Activated T-cell treated with anti-CD3 and anti-CD28 coated beads, Interleukin-2, amount 50 U/mL, for 48 hours (primary cell): ENCODE results near the gene RANBP10.

Experiments used
- DNase-seq, 2 experiments: peaks; one replicate each; pipeline ENCODE4 v3.0.0-alpha.2; 2020

RANBP10 gene

GRCh38 chr16:67736858-67737257 lies 69.5 kb downstream of the RANBP10 start:
- no peak for DNase-seq

DNA sequence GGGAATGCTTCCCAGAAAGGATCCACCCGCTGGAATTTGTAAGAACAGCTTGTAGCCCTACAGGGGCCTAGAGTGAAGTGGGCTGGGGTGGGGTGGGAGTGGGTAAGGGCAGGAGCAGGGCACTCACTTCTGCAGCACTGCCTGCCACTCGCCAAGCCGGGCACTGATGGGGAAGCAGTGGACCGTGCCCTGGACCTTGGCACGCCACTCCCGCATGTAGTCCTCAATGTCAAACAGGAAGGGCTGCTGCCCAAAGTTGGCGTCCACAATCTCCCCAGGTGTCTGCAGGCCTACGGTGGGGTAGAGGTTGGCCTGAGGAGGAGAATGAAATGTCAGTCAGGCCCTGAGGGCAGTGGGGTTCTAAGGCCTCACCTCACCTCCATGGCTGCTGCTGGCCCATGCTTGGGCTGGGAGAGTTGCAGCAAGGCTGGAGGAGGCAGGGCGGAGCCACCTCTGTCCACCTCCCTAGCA lies 71.6 kb downstream of the RANBP10 start:
- no peak for DNase-seq

- DNase-seq: no peak
These were observed 72.5 kb downstream of the RANBP10 start for GRCh38 chr16:67733734-67734470.

GRCh38 chr16:67731753-67732095 lies 74.6 kb downstream of the RANBP10 start:
- no peak for DNase-seq

GRCh38 chr16:67731071-67731752 lies 75.1 kb downstream of the RANBP10 start:
- DNase-seq: no peak

DNA sequence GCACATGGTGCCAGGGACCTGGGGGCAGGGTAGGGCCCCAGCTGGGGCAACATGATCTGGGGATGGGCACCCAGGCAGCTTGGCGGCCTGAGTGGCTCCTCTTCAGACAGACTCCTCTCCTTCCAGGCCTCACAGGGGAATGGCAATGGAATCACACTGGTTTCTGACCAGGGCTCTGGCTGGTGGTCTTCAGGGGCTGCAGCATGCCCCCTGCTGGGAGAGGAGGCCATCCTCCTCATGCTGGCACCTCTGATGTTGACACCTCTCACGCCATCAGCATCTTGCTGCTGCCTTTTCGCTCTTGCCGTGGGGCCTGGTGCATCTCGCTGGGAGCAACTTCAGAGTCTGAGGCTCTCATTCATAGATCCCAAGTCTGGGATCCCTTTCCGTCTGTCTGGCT lies 76.0 kb downstream of the RANBP10 start:
- DNase-seq: no peak

DNA sequence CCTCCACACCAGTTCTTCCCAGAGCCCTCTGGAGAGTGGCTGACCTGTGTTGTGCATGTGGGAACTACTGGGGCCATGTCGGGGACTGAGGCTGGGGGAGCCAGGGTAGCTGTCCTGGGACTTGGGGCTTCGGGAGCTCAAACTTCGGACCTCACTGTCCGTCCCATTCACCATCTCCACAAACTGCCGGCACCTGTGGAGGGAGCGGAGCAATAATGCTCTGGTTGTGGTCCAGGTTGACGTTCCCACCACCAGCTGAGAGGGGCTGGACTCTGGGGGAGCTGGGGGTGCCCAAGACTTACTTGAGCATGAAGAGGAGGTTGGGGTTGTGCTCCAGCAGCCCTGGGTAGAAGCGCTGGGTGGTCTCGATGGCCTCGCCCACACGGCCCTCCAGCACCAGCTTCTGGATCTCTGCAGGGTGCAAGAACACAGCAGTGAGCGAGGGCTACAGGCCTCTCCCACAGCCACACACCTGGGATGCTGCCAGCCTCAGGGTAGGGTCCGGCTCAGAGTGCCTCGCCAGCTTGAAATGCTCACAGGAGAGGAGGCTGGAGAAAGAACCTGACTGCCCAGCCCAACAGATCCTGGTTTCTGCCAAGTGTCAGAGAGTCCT lies 76.6 kb downstream of the RANBP10 start:
- no peak for DNase-seq

DNA sequence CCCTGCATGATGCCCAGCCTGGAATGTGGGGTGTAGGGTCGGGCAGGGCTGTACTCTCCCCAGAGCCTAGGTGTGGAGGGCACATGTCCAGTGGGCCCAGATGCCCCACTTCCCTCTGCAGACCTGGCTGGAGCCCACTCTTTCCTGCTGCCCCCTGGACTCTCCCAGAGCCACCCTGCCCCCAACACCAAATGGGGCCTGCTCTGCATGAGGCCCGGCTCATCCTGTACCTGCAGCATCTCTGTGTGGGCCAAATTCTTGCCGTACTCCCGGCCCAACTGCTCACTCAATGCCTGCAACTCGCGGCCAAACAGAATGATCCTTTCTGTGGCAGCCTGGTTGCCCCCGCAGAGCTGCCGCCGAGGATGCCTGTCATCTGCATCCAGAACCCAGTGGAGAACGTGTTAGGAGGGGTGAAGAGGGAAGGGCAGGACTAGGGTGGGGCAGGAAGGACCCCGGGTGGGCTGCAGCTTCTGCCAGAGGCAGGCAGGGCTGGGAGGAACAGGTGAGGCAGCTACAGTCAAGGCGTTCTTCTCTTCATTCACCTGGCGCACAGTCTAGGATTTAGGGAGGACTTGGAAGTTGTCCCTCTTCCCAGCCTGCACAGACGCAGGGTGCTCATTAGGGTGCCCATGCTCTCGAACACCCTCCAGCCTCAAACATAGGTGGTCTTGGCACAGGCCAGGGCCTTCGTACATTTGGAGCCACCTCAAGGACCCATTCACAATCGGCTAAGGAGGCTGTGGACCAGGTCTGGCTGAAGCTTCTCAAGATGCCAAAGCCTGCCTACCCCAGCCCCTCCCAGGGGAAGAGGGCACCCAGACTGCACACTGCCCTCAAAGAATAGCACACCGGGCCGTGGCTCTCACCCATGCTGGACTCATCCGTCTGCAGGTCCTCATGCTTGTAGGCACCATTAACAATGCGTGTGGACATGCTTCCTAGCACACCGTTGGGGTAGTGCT lies 78.6 kb downstream of the RANBP10 start:
- DNase-seq: no peak

DNA sequence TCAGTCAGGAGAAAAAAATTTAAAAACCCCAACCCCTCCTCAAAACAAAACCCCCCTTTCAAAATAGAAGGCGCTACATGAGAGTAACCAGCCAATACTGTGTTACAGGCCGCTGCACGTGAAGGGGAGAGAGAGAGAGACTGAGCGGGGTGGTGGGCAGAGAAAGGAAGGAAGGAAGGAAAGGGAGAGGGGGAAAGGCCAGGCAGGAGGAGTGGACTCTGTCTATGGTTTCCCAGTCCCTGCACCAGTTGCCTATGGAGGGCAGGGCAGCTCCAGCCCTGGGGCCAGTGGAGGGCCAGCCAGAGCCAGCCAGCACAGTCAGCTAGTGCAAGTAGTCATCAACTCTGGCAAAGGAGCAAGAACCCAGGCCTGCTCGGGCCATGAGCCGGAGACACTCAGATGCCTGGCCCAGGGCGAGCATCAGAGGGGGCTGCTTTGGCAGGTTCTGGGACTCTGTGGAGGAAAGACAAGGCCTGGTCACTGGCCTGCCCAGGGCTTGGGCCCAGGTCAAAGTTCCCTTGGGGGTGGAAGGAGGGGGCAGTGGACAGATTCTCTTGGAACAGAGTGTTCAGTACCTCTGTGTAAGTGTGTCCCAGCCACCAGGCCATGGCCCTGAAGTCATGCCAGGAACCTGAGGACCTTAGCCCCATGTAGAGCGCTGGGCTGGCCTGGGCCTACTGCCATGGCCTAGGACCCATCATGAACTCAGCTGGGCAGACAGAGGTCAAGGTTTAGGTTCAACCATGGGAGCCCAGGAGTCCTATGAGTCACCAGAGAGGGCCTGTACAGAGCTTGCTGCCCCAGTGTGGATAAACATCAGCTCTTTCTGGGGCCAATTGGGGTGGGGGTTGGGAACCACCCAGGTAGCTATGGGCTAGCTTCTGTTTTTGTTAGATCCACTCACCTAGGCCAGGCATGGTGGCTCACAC lies 80.0 kb downstream of the RANBP10 start:
- no peak for DNase-seq

DNA sequence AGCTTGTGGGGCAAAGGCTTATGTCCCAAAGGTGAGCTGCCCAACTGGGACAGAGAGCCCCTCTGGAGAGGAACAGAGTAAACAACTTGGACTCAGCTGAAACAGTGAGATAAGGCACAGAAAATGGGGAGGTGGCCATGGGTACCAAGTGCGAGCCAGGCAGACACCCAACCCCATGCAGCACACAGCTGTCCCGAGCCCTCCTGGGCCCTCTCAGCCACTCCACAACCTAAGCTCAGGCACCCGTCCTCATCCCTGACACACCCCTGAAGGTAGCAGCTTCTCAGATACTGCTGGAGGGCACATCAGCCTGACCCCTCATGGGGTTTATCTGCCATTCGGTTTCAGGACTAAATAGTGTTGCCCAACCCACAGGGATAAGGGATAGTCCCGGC lies 82.5 kb downstream of the RANBP10 start:
- no peak for DNase-seq

DNA sequence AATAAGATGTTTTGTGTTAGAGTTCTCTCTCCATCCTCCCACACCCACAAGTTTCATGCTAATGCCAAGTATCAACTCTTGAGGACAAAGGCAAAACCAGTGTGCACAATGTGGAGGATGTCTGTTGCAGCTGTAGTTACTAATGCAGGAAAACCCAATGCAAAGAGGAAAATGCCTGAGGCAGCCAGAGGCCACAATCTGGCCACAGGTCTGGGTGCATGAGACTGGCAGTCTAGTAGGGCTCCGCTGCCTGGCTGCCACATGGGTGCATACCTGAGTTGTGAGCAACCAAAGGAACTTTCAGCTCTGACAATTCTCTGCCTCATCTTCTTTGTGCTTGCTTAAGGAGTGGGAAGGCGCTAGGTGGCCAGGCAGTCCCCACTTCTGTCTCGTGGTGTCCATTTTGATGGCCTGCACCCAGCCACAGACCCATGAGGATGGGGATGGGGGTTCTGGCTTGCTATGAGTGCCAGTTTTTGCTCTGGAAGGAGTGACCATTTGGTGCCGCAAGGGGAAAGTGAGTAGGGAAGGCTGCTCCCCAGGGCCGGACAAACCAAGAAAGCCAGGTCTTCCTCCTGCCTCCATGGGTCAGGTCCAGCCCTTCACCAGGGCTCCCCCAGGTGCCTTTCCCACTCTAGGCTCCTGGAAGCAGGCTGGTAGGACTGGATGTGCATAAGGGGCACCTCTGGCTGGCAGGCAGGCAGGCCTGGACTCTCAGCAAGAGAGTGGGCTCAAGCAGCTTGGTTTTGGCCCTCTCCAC lies 83.0 kb downstream of the RANBP10 start:
- DNase-seq: no peak

- no peak for DNase-seq
These were observed 86.1 kb downstream of the RANBP10 start for GRCh38 chr16:67720236-67720635.

DNA sequence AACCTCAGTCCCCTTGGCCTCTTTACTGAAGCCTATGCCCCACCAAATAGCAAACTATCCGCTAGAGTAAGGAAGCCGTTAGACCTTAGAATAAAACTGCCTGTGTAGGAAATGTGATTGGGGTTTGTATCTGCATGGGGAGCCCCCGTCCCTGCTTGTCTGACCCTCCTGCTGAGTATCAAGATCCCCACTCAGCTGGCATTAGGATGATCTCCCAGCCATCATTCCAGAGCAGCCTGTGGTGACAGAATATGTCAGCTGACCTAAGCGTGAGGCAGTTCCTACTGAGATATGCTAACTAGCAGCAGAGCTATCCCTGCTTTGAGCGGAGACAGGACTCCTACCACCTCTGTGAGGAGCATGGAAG lies 86.6 kb downstream of the RANBP10 start:
- DNase-seq: peak; percentile 42 to 52

DNA sequence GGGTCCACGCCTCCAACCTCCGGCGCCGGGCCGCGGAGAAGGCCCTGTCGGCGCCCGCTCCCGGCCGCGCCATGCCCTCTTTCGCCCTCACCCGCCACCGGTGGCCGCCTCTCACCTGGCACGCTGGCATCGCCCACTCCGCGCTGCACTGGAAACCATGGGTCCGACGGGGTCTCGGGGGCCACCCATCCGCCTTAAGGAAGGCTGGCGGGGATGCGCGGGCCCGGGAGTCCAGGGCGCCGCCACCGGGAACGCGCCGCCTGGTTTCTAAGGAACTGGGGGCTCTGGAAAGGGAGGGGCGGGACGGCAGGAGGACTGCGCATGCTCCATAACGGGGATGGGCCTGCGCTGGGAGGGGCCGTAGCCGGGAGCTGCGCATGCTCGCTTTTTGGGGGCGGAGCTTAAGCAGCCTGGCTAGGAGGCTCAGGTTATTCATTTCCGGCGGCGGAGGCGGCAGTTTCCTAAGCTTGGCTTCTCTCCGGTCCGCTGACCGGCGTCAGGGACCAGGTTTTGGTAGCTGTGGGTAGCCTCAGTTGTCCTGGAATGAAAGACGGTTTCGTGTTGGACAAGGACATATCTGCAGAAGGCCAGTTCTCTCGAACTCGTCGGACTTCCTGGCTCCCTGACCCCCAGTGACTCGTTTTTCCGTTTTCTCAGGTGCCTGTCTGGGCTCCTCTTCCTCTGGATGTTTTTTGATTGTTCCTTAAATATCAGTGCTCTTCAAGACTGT lies 87.1 kb downstream of the RANBP10 start, which contains the start of gene GFOD2:
Gene GFOD2, minus strand, starts transcription at position 269 of the 730 bp plus-strand sequence. CDS start 33,601 bp downstream, outside the sequence.
- peak; percentile 99 for DNase-seq

GRCh38 chr16:67718668-67719047 lies 87.7 kb downstream of the RANBP10 start:
- peak; percentile 40 to 45 for DNase-seq

DNA sequence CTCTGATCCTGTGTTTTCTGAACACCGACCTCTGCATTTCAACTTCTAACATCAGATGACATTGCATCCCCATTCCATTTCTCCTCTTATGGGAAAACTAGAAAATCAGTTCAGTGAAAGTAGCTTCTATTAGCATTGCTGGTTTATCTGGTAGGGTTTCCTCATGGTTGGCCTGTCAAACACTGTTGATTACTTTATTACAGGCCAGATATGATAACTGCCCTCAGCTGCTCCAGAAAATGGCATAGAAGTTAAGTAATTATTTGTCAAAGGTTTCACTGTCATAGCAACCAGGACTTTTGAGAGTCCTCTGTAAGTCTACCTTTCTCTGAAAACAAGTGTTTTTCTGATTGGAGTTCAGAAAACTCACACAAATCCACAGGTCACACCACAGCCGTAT lies 90.3 kb downstream of the RANBP10 start:
- DNase-seq: no peak

- no peak for DNase-seq
These were observed 91.8 kb downstream of the RANBP10 start for GRCh38 chr16:67714522-67714921.

DNA sequence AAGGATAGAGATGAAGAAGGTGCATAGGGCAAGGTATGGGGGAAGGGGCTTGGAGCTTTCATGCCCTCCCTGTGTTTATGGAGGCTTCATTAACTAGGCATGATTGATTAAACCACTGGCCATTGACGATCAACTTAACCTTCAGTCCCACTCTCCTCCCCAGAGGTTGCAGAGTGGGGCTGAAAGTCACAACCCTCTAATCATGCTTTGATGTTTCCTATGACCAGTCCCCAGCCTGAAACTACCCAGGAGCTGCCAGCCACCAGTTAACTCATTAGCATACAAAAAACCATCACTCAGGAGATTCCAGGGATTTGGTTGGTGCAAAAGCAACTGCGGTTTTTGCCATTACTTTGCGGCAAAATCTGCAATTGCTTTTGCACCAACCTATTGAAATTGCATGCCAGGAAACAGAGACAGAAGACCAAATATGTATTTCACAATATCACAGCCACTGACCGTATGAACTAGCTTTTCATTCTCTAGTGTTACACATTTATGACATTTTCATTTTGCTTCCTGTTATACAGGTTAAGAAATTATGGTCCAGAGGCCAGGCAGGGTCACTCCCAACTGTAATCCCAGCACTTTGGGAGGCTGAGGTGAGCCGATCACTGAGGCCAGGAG lies 92.6 kb downstream of the RANBP10 start:
- DNase-seq: no peak

- DNase-seq: no peak
These were observed 95.8 kb downstream of the RANBP10 start for GRCh38 chr16:67710607-67711006.

DNA sequence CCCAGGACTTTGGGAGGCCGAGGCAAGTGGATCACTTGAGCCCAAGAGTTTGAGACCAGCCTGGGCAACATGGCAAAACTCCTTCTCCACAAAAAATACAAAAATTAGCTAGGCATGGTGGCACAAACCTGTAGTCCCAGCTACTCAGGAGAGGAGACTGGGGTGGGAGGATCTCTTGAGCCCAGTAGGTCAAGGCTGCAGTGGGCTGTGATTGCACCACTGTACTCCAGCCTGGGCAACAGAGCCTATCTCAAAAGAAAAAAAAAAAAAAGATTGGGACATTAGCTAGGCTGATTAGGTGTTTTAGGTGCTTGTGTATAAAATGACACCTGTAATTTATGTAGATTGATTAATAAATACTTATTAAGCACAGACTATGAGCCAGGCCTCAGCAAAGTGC lies 97.3 kb downstream of the RANBP10 start:
- no peak for DNase-seq
